Activated CD4-positive, alpha-beta T cell treated with anti-CD3 and anti-CD28 coated beads for 36 hours (primary cell): ENCODE measurements around the gene FSD2. TPM values are rescaled to one million over a fixed set of nuclear protein-coding genes. Genes with fewer than 3 reads are reported as not detected.
"Not testable (repeated sequence)": the region's sequence is repeated elsewhere in the genome, so short reads cannot be mapped to it uniquely, and the experiment has no call there.

ENCODE experiments used
- ATAC-seq: fragments of 200-7000 bp; cut with Tn5 transposase; one replicate; pipeline ENCODE4 v1.10.0; 2021; ENCODE audit warnings: mild to moderate bottlenecking, moderate library complexity
- CTCF ChIA-PET: fragments of 350-600 bp; sonication (Branson Sonifier 250); formaldehyde crosslinking; loops from one replicate; lab custom pipeline; 2021; ENCODE audit warnings: antibody characterized with exemption; lab: Charles Lee
- POLR2A ChIA-PET: fragments of 350-600 bp; sonication (Branson Sonifier 250); formaldehyde crosslinking; loops from one replicate; lab custom pipeline; 2021; ENCODE audit warnings: antibody characterized with exemption, inconsistent platforms; lab: Charles Lee
- DNase-seq: peaks from one replicate; pipeline ENCODE4 v3.0.0-alpha.2; 2020
- H3K27ac Mint-ChIP-seq: one replicate; pipeline ENCODE4 v1.8.0; 2021; ENCODE audit warnings: mixed read lengths
- H3K27me3 Mint-ChIP-seq: one replicate; pipeline ENCODE4 v1.8.0; 2021; ENCODE audit warnings: mixed read lengths
- H3K36me3 Mint-ChIP-seq: one replicate; pipeline ENCODE4 v1.8.0; 2021; ENCODE audit warnings: low read depth, mixed read lengths
- H3K4me1 Mint-ChIP-seq: one replicate; pipeline ENCODE4 v1.8.0; 2021; ENCODE audit warnings: mixed read lengths
- H3K4me3 Mint-ChIP-seq: one replicate; pipeline ENCODE4 v1.8.0; 2021; ENCODE audit warnings: mild to moderate bottlenecking, moderate library complexity, mixed read lengths
- H3K9me3 Mint-ChIP-seq: one replicate; pipeline ENCODE4 v1.8.0; 2021; ENCODE audit warnings: low read depth, mixed read lengths
- intact Hi-C, 2 experiments: fragments of 100-400 bp; cut with DNase I in 1 of 2; cut with micrococcal nuclease in 1 of 2; formaldehyde crosslinking; loops; one replicate each; pipeline versions ENCODE4 v1.14.2 to v1.15.1; 2022 to 2024; cut with DNase I, micrococcal nuclease
- total RNA-seq, 2 experiments: library from RNA; stranded (reverse); gene quantifications; one replicate each; pipeline ENCODE4 v1.2.3, GENCODE V29; 2021

Gene FSD2
- total RNA-seq, 2 experiments from 2014 or later = not detected

- Mint-ChIP-seq H3K4me3 (no peak overlapping the region), H3K27me3 (no peaks in the 10 kb centered on the region), H3K27ac (no peak overlapping the region), H3K9me3 (no peaks in the 10 kb centered on the region), H3K4me1 (no peaks in the 10 kb centered on the region), H3K36me3 (peaks cover 20% of the 10 kb centered on the region)
- ChIA-PET CTCF (interaction anchor here (0.5 kb wide), 1 partner anchor 258 kb away, joined by 3 read pairs; no protein-coding TSS in a partner anchor), POLR2A (no interaction called here)
- DNase-seq = no peak
- no peak for ATAC-seq
- intact Hi-C loops = no loop called here
Measured at GRCh38 chr15:82730022-82730530, 75.8 kb downstream of the FSD2 start.

DNA sequence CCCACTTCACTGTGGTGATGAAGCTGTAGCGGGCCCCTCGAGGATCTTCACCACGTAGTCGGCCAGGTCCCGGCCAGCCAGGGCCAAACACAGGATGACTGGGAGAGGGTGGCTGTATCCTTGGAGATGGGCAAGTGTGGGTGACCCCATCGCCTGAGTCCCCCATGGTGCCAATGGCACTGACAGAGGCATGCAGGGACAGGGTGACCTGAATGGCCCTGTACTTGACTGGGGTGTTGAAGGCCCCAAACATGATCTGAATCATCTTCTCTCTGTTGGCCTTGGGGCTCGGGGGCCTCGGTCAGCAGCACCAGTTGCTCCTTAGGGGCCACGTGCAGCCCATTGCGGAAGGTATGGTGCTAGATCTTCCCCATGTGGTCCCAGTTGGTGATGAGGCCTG, 79.1 kb downstream of the FSD2 start:
- H3K9me3 Mint-ChIP-seq = no peaks in the 10 kb centered on the region
- ChIA-PET CTCF (no interaction called here), POLR2A (no interaction called here)
- DNase-seq (no peak), ATAC-seq (no peak)
- peaks cover 10% of the 10 kb centered on the region for H3K36me3 Mint-ChIP-seq
- H3K4me1 Mint-ChIP-seq = no peaks in the 10 kb centered on the region
- intact Hi-C loops = no loop called here
- H3K4me3 Mint-ChIP-seq = no peak overlapping the region
- H3K27me3 Mint-ChIP-seq = peaks cover 2% of the 10 kb centered on the region
- H3K27ac Mint-ChIP-seq = no peak overlapping the region

DNA sequence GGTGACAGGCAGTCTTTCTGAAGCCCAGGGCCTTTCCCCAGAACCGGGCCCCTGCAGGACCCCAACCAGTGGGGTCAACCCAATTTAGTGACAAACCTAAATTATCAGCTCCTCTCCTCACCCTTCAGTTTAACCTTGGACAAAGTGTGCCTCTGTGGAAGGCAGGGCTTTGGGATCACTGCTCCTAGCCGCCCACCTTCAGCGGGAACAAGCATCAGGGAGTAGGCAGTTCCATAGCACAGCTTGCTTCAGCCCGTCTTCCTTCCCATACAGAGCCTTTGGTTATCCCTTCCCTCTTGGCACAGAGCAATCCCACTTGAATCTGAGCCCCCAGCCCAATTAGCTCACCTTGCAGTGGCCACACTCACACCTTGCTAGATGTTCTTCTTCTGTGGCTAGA, 90.9 kb downstream of the FSD2 start:
- intact Hi-C loops = no loop called here
- no peaks in the 10 kb centered on the region for H3K4me1 Mint-ChIP-seq
- CTCF ChIA-PET = interaction anchor here (1.4 kb wide), 1 partner anchor 37 kb away, joined by 6 read pairs; no protein-coding TSS in a partner anchor
- DNase-seq (no peak), ATAC-seq (no peak)
- peaks cover 3% of the 10 kb centered on the region for H3K36me3 Mint-ChIP-seq
- H3K4me3 Mint-ChIP-seq = no peak overlapping the region
- no peak overlapping the region for H3K27ac Mint-ChIP-seq
- POLR2A ChIA-PET = no interaction called here
- H3K27me3 Mint-ChIP-seq = peaks cover 18% of the 10 kb centered on the region
- peaks cover 5% of the 10 kb centered on the region for H3K9me3 Mint-ChIP-seq

DNA sequence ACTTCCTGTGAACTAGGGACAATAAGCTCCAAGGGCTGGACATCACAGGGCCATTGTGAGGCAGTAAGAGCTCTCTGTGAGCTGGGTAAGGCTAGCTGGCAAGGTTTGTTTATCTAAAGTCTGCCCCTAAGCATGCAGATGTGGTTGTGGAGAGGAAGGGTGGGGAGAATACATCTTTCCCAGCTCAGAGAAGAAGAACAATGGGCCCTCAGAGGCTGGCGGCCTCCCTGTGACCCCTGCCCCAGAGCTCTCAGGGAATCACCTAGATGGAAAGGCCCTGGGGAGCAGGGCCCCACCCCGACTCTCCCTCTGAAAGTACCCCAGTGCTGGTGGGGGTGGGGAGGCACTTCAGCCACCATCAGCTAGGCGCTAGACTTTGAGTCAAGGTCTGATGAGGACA, 91.9 kb downstream of the FSD2 start:
- no peak for ATAC-seq
- Mint-ChIP-seq H3K4me3 (no peak overlapping the region), H3K36me3 (peaks cover 3% of the 10 kb centered on the region), H3K27me3 (peaks cover 18% of the 10 kb centered on the region), H3K9me3 (peaks cover 5% of the 10 kb centered on the region), H3K4me1 (no peaks in the 10 kb centered on the region), H3K27ac (no peak overlapping the region)
- intact Hi-C loops = no loop called here
- ChIA-PET POLR2A (interaction anchor here (1.1 kb wide), 1 partner anchor 174 kb away, joined by 3 read pairs; the partner anchor contains the start of gene RPS17), CTCF (interaction anchor here (0.5 to 1.4 kb wide), 4 partner anchors 22 to 296 kb away, joined by 3 to 6 read pairs (median 4); no protein-coding TSS in a partner anchor)
- DNase-seq = no peak

DNA sequence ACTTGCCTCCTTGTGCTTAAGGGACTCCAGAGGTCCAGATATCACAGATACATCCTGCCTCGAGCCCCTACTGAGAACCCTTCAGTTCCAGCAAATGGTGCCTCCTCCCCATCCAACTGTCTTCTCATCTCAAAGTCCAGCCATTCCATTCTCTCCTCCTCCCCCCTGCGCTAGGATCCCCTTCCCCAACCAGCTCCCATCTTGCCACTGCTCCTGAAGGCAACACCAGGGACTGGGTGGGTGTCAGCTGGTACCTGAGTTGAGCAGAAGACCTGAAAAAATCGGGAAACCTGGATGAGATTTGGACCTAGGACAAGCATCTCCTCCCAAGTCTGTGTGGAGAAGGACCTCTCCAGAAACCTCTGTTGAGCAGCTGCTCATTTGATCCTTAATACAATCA, 93.8 kb downstream of the FSD2 start:
- H3K27ac Mint-ChIP-seq = no peak overlapping the region
- peaks cover 16% of the 10 kb centered on the region for H3K27me3 Mint-ChIP-seq
- intact Hi-C loops = no loop called here
- ATAC-seq (no peak), DNase-seq (no peak)
- no peak overlapping the region for H3K4me3 Mint-ChIP-seq
- H3K36me3 Mint-ChIP-seq = no peaks in the 10 kb centered on the region
- CTCF ChIA-PET = interaction anchor here (0.7 kb wide), 1 partner anchor 933 kb away, joined by 3 read pairs; no protein-coding TSS in a partner anchor
- POLR2A ChIA-PET = no interaction called here
- H3K4me1 Mint-ChIP-seq = no peaks in the 10 kb centered on the region
- H3K9me3 Mint-ChIP-seq = peaks cover 3% of the 10 kb centered on the region

GRCh38 chr15:82710926-82711490, 94.9 kb downstream of the FSD2 start:
- no peaks in the 10 kb centered on the region for H3K4me1 Mint-ChIP-seq
- H3K9me3 Mint-ChIP-seq = no peaks in the 10 kb centered on the region
- ChIA-PET POLR2A (no interaction called here), CTCF (interaction anchor here (0.6 kb wide), 1 partner anchor 12 kb away, joined by 3 read pairs; no protein-coding TSS in a partner anchor)
- no peak overlapping the region for H3K4me3 Mint-ChIP-seq
- H3K36me3 Mint-ChIP-seq = no peaks in the 10 kb centered on the region
- H3K27ac Mint-ChIP-seq = no peak overlapping the region
- DNase-seq (no peak), ATAC-seq (no peak)
- H3K27me3 Mint-ChIP-seq = peaks cover 16% of the 10 kb centered on the region
- intact Hi-C loops = no loop called here

- ChIA-PET CTCF (no interaction called here), POLR2A (interaction anchor here (0.6 to 0.7 kb wide), 2 partner anchors 104 to 170 kb away, joined by 3 read pairs; partner anchors contain the start of gene RPS17)
- DNase-seq (no peak), ATAC-seq (no peak)
- Mint-ChIP-seq H3K36me3 (no peaks in the 10 kb centered on the region), H3K27me3 (peaks cover 16% of the 10 kb centered on the region), H3K4me1 (no peaks in the 10 kb centered on the region), H3K9me3 (no peaks in the 10 kb centered on the region), H3K4me3 (peak overlapping the region; percentile 52), H3K27ac (no peak overlapping the region)
- intact Hi-C loops = no loop called here
Measured at GRCh38 chr15:82710208-82710555, 95.7 kb downstream of the FSD2 start.

- no peak within 1 kb of the TSS for H3K27ac Mint-ChIP-seq
- H3K27me3 Mint-ChIP-seq = peaks cover 15% of the 10 kb centered on the region
- DNase-seq = peak; percentile 85
- H3K4me1 Mint-ChIP-seq = no peaks in the 10 kb centered on the region
- POLR2A ChIA-PET = interaction anchor here (0.7 kb wide), 1 partner anchor 169 kb away, joined by 3 read pairs; the partner anchor contains the start of gene RPS17
- CTCF ChIA-PET = interaction anchor here (0.5 kb wide), 1 partner anchor 370 kb away, joined by 3 read pairs; no protein-coding TSS in a partner anchor
- no peaks in the 10 kb centered on the region for H3K36me3 Mint-ChIP-seq
- H3K4me3 Mint-ChIP-seq = peak within 1 kb of the TSS; percentile 52
- intact Hi-C loops = loop anchor here (1.0 to 2.0 kb wide), 11 partner anchors 29 to 358 kb away; partner anchors contain the start of genes BTBD1 (in 1 of the 2), C15orf40 (in 1 of the 2), CPEB1 (in 1 of the 2) and RAMAC (in 1 of the 2)
- ATAC-seq = peak; percentile 97
- H3K9me3 Mint-ChIP-seq = no peaks in the 10 kb centered on the region
Measured at GRCh38 chr15:82709421-82710207, 96.3 kb downstream of the FSD2 start, which contains the start of gene AP3B2. TSS of gene AP3B2 (minus strand) at chr15:82709875. CDS start at chr15:82709706, 169 bp downstream.

GRCh38 chr15:82709081-82709420, 96.8 kb downstream of the FSD2 start:
- Mint-ChIP-seq H3K27ac (no peak overlapping the region), H3K36me3 (no peaks in the 10 kb centered on the region), H3K4me3 (no peak overlapping the region), H3K4me1 (no peaks in the 10 kb centered on the region), H3K9me3 (no peaks in the 10 kb centered on the region), H3K27me3 (peaks cover 15% of the 10 kb centered on the region)
- ATAC-seq = no peak
- ChIA-PET CTCF (interaction anchor here (0.5 kb wide), 1 partner anchor 370 kb away, joined by 3 read pairs; no protein-coding TSS in a partner anchor), POLR2A (no interaction called here)
- DNase-seq = peak; percentile 39
- intact Hi-C loops = loop anchor here (1.0 to 2.0 kb wide), 11 partner anchors 28 to 358 kb away; partner anchors contain the start of genes BTBD1 (in 1 of the 2), C15orf40 (in 1 of the 2), CPEB1 (in 1 of the 2) and RAMAC (in 1 of the 2)

- intact Hi-C loops, H3K27ac Mint-ChIP-seq, H3K36me3 Mint-ChIP-seq, POLR2A ChIA-PET, H3K4me1 Mint-ChIP-seq, H3K9me3 Mint-ChIP-seq, H3K27me3 Mint-ChIP-seq, H3K4me3 Mint-ChIP-seq, ATAC-seq, DNase-seq: not testable (repeated sequence)
- CTCF ChIA-PET = interaction anchor here (0.8 kb wide), 1 partner anchor 12 kb away, joined by 3 read pairs; no protein-coding TSS in a partner anchor
Measured at GRCh38 chr15:82705856-82706255, 100.0 kb downstream of the FSD2 start.
